ENCODE measurements around the gene NR2F1. TPM values are rescaled to one million over a fixed set of nuclear protein-coding genes. Genes with fewer than 3 reads are reported as not detected.

NR2F1 gene
- total RNA-seq, 2 donors from 2014 or later: 2.7 to 2.9 TPM

- intact Hi-C loops (cut with DNase I): no loop called here
Observed at GRCh38 chr5:93642526-93642925, 59.5 kb downstream of the NR2F1 start.

More at GRCh38 chr5:93642526-93642925, 59.5 kb downstream of the NR2F1 start:
- Histone ChIP-seq H3K9ac (ENCODE audit: low read depth in 2 of 2, low read length in 2 of 2) (no peak overlapping the region), H3K4me1 (no peaks in the 10 kb centered on the region), H3K27ac (no peak overlapping the region), H3K36me3 (no peaks in the 10 kb centered on the region), H3K9me3 (no peaks in the 10 kb centered on the region), H3K27me3 (no peaks in the 10 kb centered on the region), H3K4me3 (no peak overlapping the region)
- TF ChIP-seq, protein P1, sequence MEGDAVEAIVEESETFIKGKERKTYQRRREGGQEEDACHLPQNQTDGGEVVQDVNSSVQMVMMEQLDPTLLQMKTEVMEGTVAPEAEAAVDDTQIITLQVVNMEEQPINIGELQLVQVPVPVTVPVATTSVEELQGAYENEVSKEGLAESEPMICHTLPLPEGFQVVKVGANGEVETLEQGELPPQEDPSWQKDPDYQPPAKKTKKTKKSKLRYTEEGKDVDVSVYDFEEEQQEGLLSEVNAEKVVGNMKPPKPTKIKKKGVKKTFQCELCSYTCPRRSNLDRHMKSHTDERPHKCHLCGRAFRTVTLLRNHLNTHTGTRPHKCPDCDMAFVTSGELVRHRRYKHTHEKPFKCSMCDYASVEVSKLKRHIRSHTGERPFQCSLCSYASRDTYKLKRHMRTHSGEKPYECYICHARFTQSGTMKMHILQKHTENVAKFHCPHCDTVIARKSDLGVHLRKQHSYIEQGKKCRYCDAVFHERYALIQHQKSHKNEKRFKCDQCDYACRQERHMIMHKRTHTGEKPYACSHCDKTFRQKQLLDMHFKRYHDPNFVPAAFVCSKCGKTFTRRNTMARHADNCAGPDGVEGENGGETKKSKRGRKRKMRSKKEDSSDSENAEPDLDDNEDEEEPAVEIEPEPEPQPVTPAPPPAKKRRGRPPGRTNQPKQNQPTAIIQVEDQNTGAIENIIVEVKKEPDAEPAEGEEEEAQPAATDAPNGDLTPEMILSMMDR (IDR thresholded peaks at IDR 0.05): no peak
- DNase-seq: no peak

Other genes starting within 250 kb of the NR2F1 start
- gene NR2F1-AS1, start 2.0 kb upstream of the NR2F1 start, total RNA-seq: 1 to 10 TPM in 1 of 2 donors, under 1 TPM in 1; 0.69 to 2.4 TPM
- under 1 TPM; 0.37 to 0.94 TPM for gene POU5F2, start 158.4 kb downstream of the NR2F1 start, total RNA-seq